GM12864 (cell line): ENCODE data around the gene IQCF2.
"Not testable (repeated sequence)": the region's sequence is repeated elsewhere in the genome, so short reads cannot be mapped to it uniquely, and the experiment has no call there.

ENCODE experiments used
- DNase-seq: peaks from one replicate; pipeline ENCODE4 v3.0.0-alpha.2; 2011; ENCODE audit warnings: low read depth
- H3K4me3 ChIP-seq: 2 replicates; pipeline ENCODE4 v1.5.1; 2011; ENCODE audit warnings: mild to moderate bottlenecking, low read depth, low read length, control low read depth
- TF ChIP-seq, protein P1 (sequence below): IDR thresholded peaks from 2 replicates; pipeline ENCODE4 v1.5.1; 2011; ENCODE audit warnings: low read depth, mild to moderate bottlenecking, moderate library complexity, low read length, control low read depth, inconsistent platforms; ENCODE audit errors: missing control alignments

The IQCF2 gene

GRCh38 chr3:51862886-51863285 lies 1.5 kb downstream of the IQCF2 start:
- TF ChIP-seq, protein P1, sequence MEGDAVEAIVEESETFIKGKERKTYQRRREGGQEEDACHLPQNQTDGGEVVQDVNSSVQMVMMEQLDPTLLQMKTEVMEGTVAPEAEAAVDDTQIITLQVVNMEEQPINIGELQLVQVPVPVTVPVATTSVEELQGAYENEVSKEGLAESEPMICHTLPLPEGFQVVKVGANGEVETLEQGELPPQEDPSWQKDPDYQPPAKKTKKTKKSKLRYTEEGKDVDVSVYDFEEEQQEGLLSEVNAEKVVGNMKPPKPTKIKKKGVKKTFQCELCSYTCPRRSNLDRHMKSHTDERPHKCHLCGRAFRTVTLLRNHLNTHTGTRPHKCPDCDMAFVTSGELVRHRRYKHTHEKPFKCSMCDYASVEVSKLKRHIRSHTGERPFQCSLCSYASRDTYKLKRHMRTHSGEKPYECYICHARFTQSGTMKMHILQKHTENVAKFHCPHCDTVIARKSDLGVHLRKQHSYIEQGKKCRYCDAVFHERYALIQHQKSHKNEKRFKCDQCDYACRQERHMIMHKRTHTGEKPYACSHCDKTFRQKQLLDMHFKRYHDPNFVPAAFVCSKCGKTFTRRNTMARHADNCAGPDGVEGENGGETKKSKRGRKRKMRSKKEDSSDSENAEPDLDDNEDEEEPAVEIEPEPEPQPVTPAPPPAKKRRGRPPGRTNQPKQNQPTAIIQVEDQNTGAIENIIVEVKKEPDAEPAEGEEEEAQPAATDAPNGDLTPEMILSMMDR = no peak
- no peak for DNase-seq
- H3K4me3 ChIP-seq = no peak overlapping the region

- not testable (repeated sequence) for DNase-seq, H3K4me3 ChIP-seq
Measured at GRCh38 chr3:51868896-51869295, 7.5 kb downstream of the IQCF2 start.

- no peak overlapping the region for H3K4me3 ChIP-seq
- TF ChIP-seq, protein P1 = no peak
- DNase-seq = no peak
Measured at GRCh38 chr3:51869304-51869703, 7.9 kb downstream of the IQCF2 start.

- TF ChIP-seq, protein P1 = no peak
- no peak for DNase-seq
- H3K4me3 ChIP-seq = no peak overlapping the region
Measured at GRCh38 chr3:51873253-51873766, 11.9 kb downstream of the IQCF2 start.

DNA sequence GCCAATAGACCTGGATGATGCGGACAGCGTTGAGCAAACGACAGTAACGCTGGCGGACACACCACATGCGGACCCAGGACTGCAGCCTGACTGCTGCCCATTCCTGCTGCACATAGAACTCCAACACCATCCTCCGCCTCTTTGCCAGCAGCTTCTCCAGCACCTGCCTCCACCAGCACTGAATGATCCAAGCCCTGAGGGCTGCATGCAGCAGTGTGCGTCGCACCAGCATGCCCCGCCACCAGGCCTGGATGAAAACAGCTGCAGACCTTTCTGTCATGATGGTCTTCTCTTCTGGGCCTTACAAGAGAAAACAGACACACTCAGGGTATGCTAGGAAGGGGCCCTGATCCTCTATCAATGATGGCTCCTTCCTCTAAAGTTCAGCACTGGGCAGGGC lies 12.5 kb downstream of the IQCF2 start:
- no peak overlapping the region for H3K4me3 ChIP-seq
- TF ChIP-seq, protein P1 = no peak
- DNase-seq = no peak

- TF ChIP-seq, protein P1 = no peak
- no peak for DNase-seq
- no peak overlapping the region for H3K4me3 ChIP-seq
Measured at GRCh38 chr3:51874411-51874810, 13.0 kb downstream of the IQCF2 start.

DNA sequence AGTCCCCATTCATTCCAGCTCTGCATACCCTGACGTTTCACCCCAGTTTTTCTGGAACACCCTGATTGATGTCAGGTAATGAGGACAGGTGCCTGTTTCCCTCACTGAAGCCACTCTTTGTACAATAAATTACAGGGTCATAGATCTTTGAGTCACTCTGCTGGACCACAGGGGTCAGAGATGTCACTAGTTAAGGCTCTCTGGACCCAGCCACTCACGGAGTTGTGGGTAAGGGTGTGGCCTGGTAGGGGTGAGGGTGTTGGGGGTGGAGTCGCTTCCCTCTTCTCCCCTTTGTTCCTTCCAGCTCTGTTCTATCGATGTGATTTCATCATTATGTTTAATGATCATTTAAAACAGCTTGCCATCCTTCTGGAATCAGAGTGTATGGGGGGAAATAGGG lies 13.5 kb downstream of the IQCF2 start:
- no peak for DNase-seq
- TF ChIP-seq, protein P1 = no peak
- H3K4me3 ChIP-seq = no peak overlapping the region

DNA sequence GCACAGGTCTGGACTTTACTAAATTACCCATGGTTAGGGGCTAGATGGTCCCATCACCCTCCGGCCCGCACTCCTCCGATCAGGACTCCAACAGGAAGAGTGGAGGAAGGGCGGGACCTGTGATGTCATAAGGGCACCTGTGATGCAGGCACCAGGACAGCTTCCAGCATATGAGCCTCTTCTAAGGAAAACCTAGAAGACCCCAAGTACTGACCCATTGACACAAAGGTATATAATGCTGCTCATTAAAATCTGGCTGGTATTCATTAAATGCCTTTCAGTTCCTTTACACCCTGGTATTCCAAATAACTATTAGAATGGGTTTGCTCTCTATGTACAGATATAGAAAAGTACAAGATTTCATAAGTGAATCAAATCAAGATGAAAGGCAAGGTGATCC lies 14.1 kb downstream of the IQCF2 start, which contains the start of gene IQCF5:
Gene IQCF5, minus strand, starts transcription at position 101 of the 400 bp plus-strand sequence. Its CDS starts 70 bp downstream, at position 31.
- TF ChIP-seq, protein P1 = no peak
- DNase-seq = no peak
- H3K4me3 ChIP-seq = no peak within 1 kb of the TSS
